ENCODE results near the gene AOAH.
"Not testable (repeated sequence)": the region's sequence is repeated elsewhere in the genome, so short reads cannot be mapped to it uniquely, and the experiment has no call there.

Gene AOAH

GRCh38 chr7:36507475-36508440 is 216.5 kb downstream of the AOAH start:
- Histone ChIP-seq H3K4me1 (ENCODE audit: insufficient read depth, low read length) (no peaks in the 10 kb centered on the region), H3K36me3 (ENCODE audit: insufficient read depth, low read length) (no peaks in the 10 kb centered on the region), H3K9ac (ENCODE audit: low read length) (no peak overlapping the region)

GRCh38 chr7:36506820-36507219 is 217.5 kb downstream of the AOAH start:
- H3K36me3 ChIP-seq (ENCODE audit: insufficient read depth, low read length) = no peaks in the 10 kb centered on the region
- no peak overlapping the region for H3K9ac ChIP-seq (ENCODE audit: low read length)
- no peaks in the 10 kb centered on the region for H3K4me1 ChIP-seq (ENCODE audit: insufficient read depth, low read length)
- H3K27me3 ChIP-seq (ENCODE audit: control insufficient read depth in 1 of 2, insufficient read depth in 2 of 2, low read length in 2 of 2) = no peaks in the 10 kb centered on the region
- no peaks in the 10 kb centered on the region for H3K9me3 ChIP-seq (ENCODE audit: low read length)
- no peak overlapping the region for H3K27ac ChIP-seq (ENCODE audit: low read depth, low read length)
- H3K4me3 ChIP-seq (ENCODE audit: low read depth in 1 of 2, low read length in 2 of 2) = no peak overlapping the region

More at GRCh38 chr7:36507475-36508440, 216.5 kb downstream of the AOAH start:
- H3K27ac ChIP-seq (ENCODE audit: low read depth, low read length) = no peak overlapping the region
- H3K4me3 ChIP-seq (ENCODE audit: low read depth in 1 of 2, low read length in 2 of 2) = no peak overlapping the region
- H3K27me3 ChIP-seq (ENCODE audit: control insufficient read depth in 1 of 2, insufficient read depth in 2 of 2, low read length in 2 of 2) = no peaks in the 10 kb centered on the region
- no peaks in the 10 kb centered on the region for H3K9me3 ChIP-seq (ENCODE audit: low read length)

- Histone ChIP-seq H3K36me3 (ENCODE audit: insufficient read depth, low read length) (no peaks in the 10 kb centered on the region), H3K9me3 (ENCODE audit: low read length) (no peaks in the 10 kb centered on the region), H3K4me3 (ENCODE audit: low read depth in 1 of 2, low read length in 2 of 2) (no peak overlapping the region)
Observed at GRCh38 chr7:36506130-36506798, 218.0 kb downstream of the AOAH start.

GRCh38 chr7:36504617-36505016 is 219.7 kb downstream of the AOAH start:
- not testable (repeated sequence) for H3K4me3 ChIP-seq (ENCODE audit: low read depth in 1 of 2, low read length in 2 of 2); H3K27me3 ChIP-seq (ENCODE audit: control insufficient read depth in 1 of 2, insufficient read depth in 2 of 2, low read length in 2 of 2); H3K27ac ChIP-seq (ENCODE audit: low read depth, low read length); H3K9me3 ChIP-seq (ENCODE audit: low read length); H3K36me3 ChIP-seq (ENCODE audit: insufficient read depth, low read length); H3K9ac ChIP-seq (ENCODE audit: low read length); H3K4me1 ChIP-seq (ENCODE audit: insufficient read depth, low read length)

More at GRCh38 chr7:36506130-36506798, 218.0 kb downstream of the AOAH start:
- Histone ChIP-seq H3K4me1 (ENCODE audit: insufficient read depth, low read length) (no peaks in the 10 kb centered on the region), H3K9ac (ENCODE audit: low read length) (no peak overlapping the region), H3K27ac (ENCODE audit: low read depth, low read length) (no peak overlapping the region), H3K27me3 (ENCODE audit: control insufficient read depth in 1 of 2, insufficient read depth in 2 of 2, low read length in 2 of 2) (no peaks in the 10 kb centered on the region)

GRCh38 chr7:36504216-36504615 is 220.1 kb downstream of the AOAH start:
- not testable (repeated sequence) for H3K4me1 ChIP-seq (ENCODE audit: insufficient read depth, low read length); H3K27ac ChIP-seq (ENCODE audit: low read depth, low read length); H3K4me3 ChIP-seq (ENCODE audit: low read depth in 1 of 2, low read length in 2 of 2); H3K36me3 ChIP-seq (ENCODE audit: insufficient read depth, low read length); H3K27me3 ChIP-seq (ENCODE audit: control insufficient read depth in 1 of 2, insufficient read depth in 2 of 2, low read length in 2 of 2); H3K9ac ChIP-seq (ENCODE audit: low read length); H3K9me3 ChIP-seq (ENCODE audit: low read length)

- H3K27ac ChIP-seq (ENCODE audit: low read depth, low read length) = no peak overlapping the region
- no peaks in the 10 kb centered on the region for H3K27me3 ChIP-seq (ENCODE audit: control insufficient read depth in 1 of 2, insufficient read depth in 2 of 2, low read length in 2 of 2)
- no peaks in the 10 kb centered on the region for H3K9me3 ChIP-seq (ENCODE audit: low read length)
- H3K4me3 ChIP-seq (ENCODE audit: low read depth in 1 of 2, low read length in 2 of 2) = no peak overlapping the region
- H3K36me3 ChIP-seq (ENCODE audit: insufficient read depth, low read length) = no peaks in the 10 kb centered on the region
- no peaks in the 10 kb centered on the region for H3K4me1 ChIP-seq (ENCODE audit: insufficient read depth, low read length)
- H3K9ac ChIP-seq (ENCODE audit: low read length) = no peak overlapping the region
Observed at GRCh38 chr7:36497775-36498174, 226.5 kb downstream of the AOAH start.

GRCh38 chr7:36497176-36497575 is 227.1 kb downstream of the AOAH start:
- H3K9ac ChIP-seq (ENCODE audit: low read length); H3K9me3 ChIP-seq (ENCODE audit: low read length); H3K4me3 ChIP-seq (ENCODE audit: low read depth in 1 of 2, low read length in 2 of 2); H3K36me3 ChIP-seq (ENCODE audit: insufficient read depth, low read length); H3K27ac ChIP-seq (ENCODE audit: low read depth, low read length); H3K4me1 ChIP-seq (ENCODE audit: insufficient read depth, low read length); H3K27me3 ChIP-seq (ENCODE audit: control insufficient read depth in 1 of 2, insufficient read depth in 2 of 2, low read length in 2 of 2): not testable (repeated sequence)

- Histone ChIP-seq H3K36me3 (ENCODE audit: insufficient read depth, low read length) (no peaks in the 10 kb centered on the region), H3K9me3 (ENCODE audit: low read length) (no peaks in the 10 kb centered on the region), H3K27me3 (ENCODE audit: control insufficient read depth in 1 of 2, insufficient read depth in 2 of 2, low read length in 2 of 2) (no peaks in the 10 kb centered on the region), H3K4me3 (ENCODE audit: low read depth in 1 of 2, low read length in 2 of 2) (no peak overlapping the region), H3K27ac (ENCODE audit: low read depth, low read length) (no peak overlapping the region), H3K4me1 (ENCODE audit: insufficient read depth, low read length) (no peaks in the 10 kb centered on the region), H3K9ac (ENCODE audit: low read length) (no peak overlapping the region)
Observed at GRCh38 chr7:36496576-36496975, 227.7 kb downstream of the AOAH start.

- Histone ChIP-seq H3K4me1 (ENCODE audit: insufficient read depth, low read length) (no peaks in the 10 kb centered on the region), H3K27ac (ENCODE audit: low read depth, low read length) (no peak overlapping the region), H3K9me3 (ENCODE audit: low read length) (no peaks in the 10 kb centered on the region), H3K4me3 (ENCODE audit: low read depth in 1 of 2, low read length in 2 of 2) (no peak overlapping the region), H3K9ac (ENCODE audit: low read length) (no peak overlapping the region), H3K36me3 (ENCODE audit: insufficient read depth, low read length) (no peaks in the 10 kb centered on the region), H3K27me3 (ENCODE audit: control insufficient read depth in 1 of 2, insufficient read depth in 2 of 2, low read length in 2 of 2) (no peaks in the 10 kb centered on the region)
Observed at GRCh38 chr7:36491317-36491716, 233.0 kb downstream of the AOAH start.

GRCh38 chr7:36490419-36490830 is 233.9 kb downstream of the AOAH start:
- Histone ChIP-seq H3K9me3 (ENCODE audit: low read length) (no peaks in the 10 kb centered on the region), H3K4me1 (ENCODE audit: insufficient read depth, low read length) (no peaks in the 10 kb centered on the region), H3K9ac (ENCODE audit: low read length) (no peak overlapping the region), H3K4me3 (ENCODE audit: low read depth in 1 of 2, low read length in 2 of 2) (no peak overlapping the region), H3K27me3 (ENCODE audit: control insufficient read depth in 1 of 2, insufficient read depth in 2 of 2, low read length in 2 of 2) (no peaks in the 10 kb centered on the region), H3K27ac (ENCODE audit: low read depth, low read length) (no peak overlapping the region), H3K36me3 (ENCODE audit: insufficient read depth, low read length) (no peaks in the 10 kb centered on the region)

- H3K4me3 ChIP-seq (ENCODE audit: low read depth in 1 of 2, low read length in 2 of 2); H3K9me3 ChIP-seq (ENCODE audit: low read length); H3K4me1 ChIP-seq (ENCODE audit: insufficient read depth, low read length); H3K27me3 ChIP-seq (ENCODE audit: control insufficient read depth in 1 of 2, insufficient read depth in 2 of 2, low read length in 2 of 2); H3K36me3 ChIP-seq (ENCODE audit: insufficient read depth, low read length); H3K27ac ChIP-seq (ENCODE audit: low read depth, low read length); H3K9ac ChIP-seq (ENCODE audit: low read length): not testable (repeated sequence)
Observed at GRCh38 chr7:36488672-36489071, 235.6 kb downstream of the AOAH start.
